GM12864 (cell line): Measurements from ENCODE around the gene UACA.

Experiments
- DNase-seq: peaks from one replicate; pipeline ENCODE4 v3.0.0-alpha.2; 2011; ENCODE audit warnings: low read depth
- H3K4me3 ChIP-seq: 2 replicates; pipeline ENCODE4 v1.5.1; 2011; ENCODE audit warnings: mild to moderate bottlenecking, low read depth, low read length, control low read depth
- CTCF ChIP-seq: IDR thresholded peaks from 2 replicates; pipeline ENCODE4 v1.5.1; 2011; ENCODE audit warnings: low read depth, mild to moderate bottlenecking, moderate library complexity, low read length, control low read depth, inconsistent platforms; ENCODE audit errors: missing control alignments

UACA gene

GRCh38 chr15:70761931-70762468 lies 1.4 kb downstream of the UACA start:
- TF ChIP-seq CTCF, result no peak
- H3K4me3 ChIP-seq, result no peak overlapping the region; the same call in 1 of the 2 replicates
- no peak for DNase-seq

- no peak for DNase-seq
- no peak overlapping the region for H3K4me3 ChIP-seq
- no peak for TF ChIP-seq CTCF
These were observed 2.3 kb downstream of the UACA start for GRCh38 chr15:70761046-70761445.

- no peak overlapping the region for H3K4me3 ChIP-seq
- no peak for TF ChIP-seq CTCF
- no peak for DNase-seq
These were observed 4.4 kb downstream of the UACA start for GRCh38 chr15:70758790-70759462.

- TF ChIP-seq CTCF, result no peak
- H3K4me3 ChIP-seq, result no peak overlapping the region
- DNase-seq, result no peak
These were observed 5.7 kb downstream of the UACA start for GRCh38 chr15:70757627-70758026.

- no peak for DNase-seq
- no peak overlapping the region for H3K4me3 ChIP-seq
- no peak for TF ChIP-seq CTCF
These were observed 8.5 kb downstream of the UACA start for GRCh38 chr15:70754862-70755261.

DNA sequence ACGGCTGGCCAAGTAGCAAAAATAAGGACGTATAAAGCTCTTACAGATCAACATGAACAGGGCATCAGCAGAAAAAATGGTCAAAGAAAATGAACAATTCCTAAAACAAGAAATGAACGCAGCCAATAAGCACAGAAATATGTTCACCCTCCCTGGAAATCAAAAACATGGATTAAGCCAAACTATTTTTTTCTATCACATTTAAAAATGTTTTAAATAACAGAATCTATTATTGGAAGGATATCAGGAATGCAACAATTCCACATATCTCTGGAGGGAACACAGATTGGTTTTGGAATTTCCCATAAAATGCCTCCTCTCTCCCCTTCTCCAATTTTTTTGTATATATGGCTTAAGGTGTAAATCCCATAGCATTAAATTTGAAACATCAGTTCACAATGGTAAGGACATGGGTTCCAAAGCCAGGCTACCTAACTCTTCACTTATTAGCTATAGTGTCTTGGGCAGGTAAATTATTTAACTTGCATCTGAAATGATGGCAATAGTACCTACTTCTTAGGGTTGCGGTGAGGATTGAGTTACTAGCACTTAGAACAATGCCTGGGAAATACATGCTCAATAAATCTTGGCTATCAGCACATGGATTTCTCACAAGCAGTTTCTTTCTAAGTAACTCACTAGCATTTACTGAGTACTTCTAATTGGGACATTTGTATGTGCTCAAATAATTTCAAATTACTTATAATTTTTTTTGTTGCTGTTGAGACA lies 10.1 kb downstream of the UACA start:
- H3K4me3 ChIP-seq, result no peak overlapping the region
- DNase-seq, result no peak
- TF ChIP-seq CTCF, result no peak
